ENCODE results near the gene GULP1.

The GULP1 gene

DNA sequence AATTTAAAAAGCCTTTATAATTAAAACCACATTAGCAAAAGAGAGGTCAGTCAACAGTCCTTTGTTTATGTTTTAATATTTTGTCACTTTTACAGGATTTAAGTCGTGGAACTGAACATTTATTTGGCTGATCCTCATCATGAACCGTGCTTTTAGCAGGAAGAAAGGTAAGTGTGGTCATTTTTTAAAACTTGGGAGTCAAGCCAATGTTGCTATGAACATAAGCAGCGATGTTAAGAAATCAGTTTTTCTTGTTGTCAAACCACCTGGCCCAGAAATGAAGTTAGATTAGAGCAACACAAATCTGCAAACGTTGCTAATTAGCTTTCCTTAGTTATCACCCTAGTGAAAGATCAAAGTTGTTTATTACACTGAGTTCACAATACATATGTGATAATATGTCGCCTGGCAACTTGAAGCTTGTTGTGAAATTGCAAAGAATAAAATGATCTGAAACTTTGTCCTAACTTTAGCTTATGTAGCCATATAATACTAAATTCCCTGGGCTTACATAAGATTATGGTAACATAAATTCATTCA, 186.0 kb downstream of the GULP1 start:
- TF ChIP-seq EP300 (IDR thresholded peaks at IDR 0.05; ENCODE audit: borderline replicate concordance) = no peak
- TF ChIP-seq, protein P1, sequence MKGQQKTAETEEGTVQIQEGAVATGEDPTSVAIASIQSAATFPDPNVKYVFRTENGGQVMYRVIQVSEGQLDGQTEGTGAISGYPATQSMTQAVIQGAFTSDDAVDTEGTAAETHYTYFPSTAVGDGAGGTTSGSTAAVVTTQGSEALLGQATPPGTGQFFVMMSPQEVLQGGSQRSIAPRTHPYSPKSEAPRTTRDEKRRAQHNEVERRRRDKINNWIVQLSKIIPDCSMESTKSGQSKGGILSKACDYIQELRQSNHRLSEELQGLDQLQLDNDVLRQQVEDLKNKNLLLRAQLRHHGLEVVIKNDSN (IDR thresholded peaks at IDR 0.05) = no peak
- no peak for TF ChIP-seq YY1 (IDR thresholded peaks at IDR 0.05; ENCODE audit: low read depth)
- no peak for TF ChIP-seq CEBPB (IDR thresholded peaks at IDR 0.05)
- TF ChIP-seq, protein P2, sequence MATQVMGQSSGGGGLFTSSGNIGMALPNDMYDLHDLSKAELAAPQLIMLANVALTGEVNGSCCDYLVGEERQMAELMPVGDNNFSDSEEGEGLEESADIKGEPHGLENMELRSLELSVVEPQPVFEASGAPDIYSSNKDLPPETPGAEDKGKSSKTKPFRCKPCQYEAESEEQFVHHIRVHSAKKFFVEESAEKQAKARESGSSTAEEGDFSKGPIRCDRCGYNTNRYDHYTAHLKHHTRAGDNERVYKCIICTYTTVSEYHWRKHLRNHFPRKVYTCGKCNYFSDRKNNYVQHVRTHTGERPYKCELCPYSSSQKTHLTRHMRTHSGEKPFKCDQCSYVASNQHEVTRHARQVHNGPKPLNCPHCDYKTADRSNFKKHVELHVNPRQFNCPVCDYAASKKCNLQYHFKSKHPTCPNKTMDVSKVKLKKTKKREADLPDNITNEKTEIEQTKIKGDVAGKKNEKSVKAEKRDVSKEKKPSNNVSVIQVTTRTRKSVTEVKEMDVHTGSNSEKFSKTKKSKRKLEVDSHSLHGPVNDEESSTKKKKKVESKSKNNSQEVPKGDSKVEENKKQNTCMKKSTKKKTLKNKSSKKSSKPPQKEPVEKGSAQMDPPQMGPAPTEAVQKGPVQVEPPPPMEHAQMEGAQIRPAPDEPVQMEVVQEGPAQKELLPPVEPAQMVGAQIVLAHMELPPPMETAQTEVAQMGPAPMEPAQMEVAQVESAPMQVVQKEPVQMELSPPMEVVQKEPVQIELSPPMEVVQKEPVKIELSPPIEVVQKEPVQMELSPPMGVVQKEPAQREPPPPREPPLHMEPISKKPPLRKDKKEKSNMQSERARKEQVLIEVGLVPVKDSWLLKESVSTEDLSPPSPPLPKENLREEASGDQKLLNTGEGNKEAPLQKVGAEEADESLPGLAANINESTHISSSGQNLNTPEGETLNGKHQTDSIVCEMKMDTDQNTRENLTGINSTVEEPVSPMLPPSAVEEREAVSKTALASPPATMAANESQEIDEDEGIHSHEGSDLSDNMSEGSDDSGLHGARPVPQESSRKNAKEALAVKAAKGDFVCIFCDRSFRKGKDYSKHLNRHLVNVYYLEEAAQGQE (IDR thresholded peaks at IDR 0.05; ENCODE audit: low read depth) = no peak
- TF ChIP-seq ZBTB7A (IDR thresholded peaks at IDR 0.05; ENCODE audit: low read depth) = no peak
- TF ChIP-seq NFIC (IDR thresholded peaks at IDR 0.05) = no peak
- no peak for TF ChIP-seq FOXM1 (IDR thresholded peaks at IDR 0.05; ENCODE audit: borderline replicate concordance, low read depth)
- no peak for TF ChIP-seq TEAD4 (IDR thresholded peaks at IDR 0.05)
- no peak for TF ChIP-seq TAF1 (IDR thresholded peaks at IDR 0.05; ENCODE audit: low read depth)
- TF ChIP-seq EGR1 (IDR thresholded peaks at IDR 0.05) = no peak
- TF ChIP-seq, protein P3, sequence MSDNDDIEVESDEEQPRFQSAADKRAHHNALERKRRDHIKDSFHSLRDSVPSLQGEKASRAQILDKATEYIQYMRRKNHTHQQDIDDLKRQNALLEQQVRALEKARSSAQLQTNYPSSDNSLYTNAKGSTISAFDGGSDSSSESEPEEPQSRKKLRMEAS (IDR thresholded peaks at IDR 0.05) = no peak
- TF ChIP-seq CREB1 (IDR thresholded peaks at IDR 0.05; ENCODE audit: low read depth) = no peak

DNA sequence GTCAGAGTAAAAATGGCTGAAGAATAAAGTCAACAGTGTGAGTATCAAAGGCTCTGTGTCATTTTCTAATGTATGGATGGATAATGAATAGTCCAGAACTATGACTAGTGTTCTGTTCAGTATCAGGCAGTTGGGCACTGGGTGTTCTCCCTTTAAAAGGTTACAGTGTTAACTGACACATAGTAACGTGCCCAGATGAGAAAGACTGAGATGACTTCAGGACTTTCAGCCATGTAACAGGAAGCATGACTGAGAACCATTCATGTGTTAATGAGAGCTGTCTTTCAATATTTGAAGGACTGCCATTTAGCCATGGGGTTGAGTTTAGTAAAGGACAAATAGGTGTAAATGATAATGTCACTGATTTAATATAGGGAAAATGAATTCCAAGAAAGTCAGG, 187.1 kb downstream of the GULP1 start:
- TF ChIP-seq, protein P3 (IDR thresholded peaks at IDR 0.05) = peak; percentile 33; the same call in 1 of the 2 replicates
- no peak for TF ChIP-seq RAD21 (IDR thresholded peaks at IDR 0.05; ENCODE audit: low read depth)

DNA sequence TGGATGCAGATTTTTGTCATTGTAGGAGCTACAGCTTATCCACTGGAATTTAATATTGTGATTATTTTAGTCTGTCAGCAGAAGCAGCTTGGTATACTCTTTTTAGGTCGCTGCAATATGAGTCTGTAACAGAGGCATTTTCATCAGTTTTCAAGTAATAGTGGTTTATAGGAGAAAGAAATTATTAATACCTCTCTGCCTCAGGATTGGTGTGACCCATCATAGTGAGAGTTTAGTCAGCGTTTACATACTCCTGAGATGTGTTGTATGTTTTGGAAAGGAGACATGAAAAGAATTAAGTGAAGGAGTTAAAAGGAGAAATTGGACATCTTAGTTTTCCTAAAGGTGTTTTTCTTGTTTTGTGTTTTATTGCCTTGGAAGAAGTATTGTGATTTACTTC, 189.8 kb downstream of the GULP1 start:
- TF ChIP-seq, protein P3 (IDR thresholded peaks at IDR 0.05) = no peak
- no peak for TF ChIP-seq FOXM1 (IDR thresholded peaks at IDR 0.05; ENCODE audit: borderline replicate concordance, low read depth)

DNA sequence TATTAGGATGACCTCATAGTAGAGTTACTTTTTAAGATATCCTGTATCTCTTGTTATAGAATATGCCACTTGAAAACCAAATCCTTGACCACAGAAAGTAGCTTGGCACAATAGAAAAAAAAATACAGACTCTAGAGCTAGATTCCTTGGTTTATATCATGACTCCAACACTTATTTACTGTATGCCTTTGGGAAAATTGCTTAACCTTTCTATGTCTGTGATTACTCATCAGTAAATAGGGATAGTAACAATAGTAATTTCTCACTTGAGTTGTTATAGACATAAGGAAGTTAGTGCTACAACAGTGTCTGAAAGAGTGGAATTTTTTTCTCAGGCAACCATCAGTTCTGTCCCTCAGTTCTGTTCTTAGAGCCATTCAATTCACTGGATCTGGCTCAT, 193.8 kb downstream of the GULP1 start:
- TF ChIP-seq EP300 (IDR thresholded peaks at IDR 0.05; ENCODE audit: borderline replicate concordance) (no peak), EGR1 (IDR thresholded peaks at IDR 0.05) (no peak), TEAD4 (IDR thresholded peaks at IDR 0.05) (no peak), FOXM1 (IDR thresholded peaks at IDR 0.05; ENCODE audit: borderline replicate concordance, low read depth) (no peak), NFIC (IDR thresholded peaks at IDR 0.05) (no peak)
- TF ChIP-seq, protein P1 (IDR thresholded peaks at IDR 0.05) = no peak

DNA sequence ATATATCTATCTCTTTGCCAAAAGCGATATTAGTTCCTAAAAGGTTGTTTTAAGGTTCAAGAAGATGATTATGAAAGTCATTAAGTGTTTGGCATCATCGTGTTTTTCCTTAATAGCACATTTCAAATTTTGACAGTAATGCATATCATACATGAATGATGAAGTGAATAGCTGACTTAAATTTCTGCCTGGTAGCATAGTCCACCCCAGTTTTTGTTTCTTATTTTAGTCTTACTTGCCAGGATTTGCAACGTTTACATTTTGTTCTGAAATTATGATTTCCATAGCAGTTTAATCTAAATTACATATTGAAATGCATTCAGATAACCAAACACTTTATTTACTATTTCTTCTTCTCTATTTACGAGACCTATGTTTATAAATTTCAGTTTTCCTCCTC, 201.1 kb downstream of the GULP1 start:
- TF ChIP-seq, protein P2 (IDR thresholded peaks at IDR 0.05; ENCODE audit: low read depth) = no peak
- TF ChIP-seq, protein P3 (IDR thresholded peaks at IDR 0.05) = no peak
- TF ChIP-seq EGR1 (IDR thresholded peaks at IDR 0.05) = no peak
- no peak for TF ChIP-seq NFIC (IDR thresholded peaks at IDR 0.05)
- TF ChIP-seq RAD21 (IDR thresholded peaks at IDR 0.05; ENCODE audit: low read depth) = no peak
- TF ChIP-seq, protein P1 (IDR thresholded peaks at IDR 0.05) = no peak
- no peak for TF ChIP-seq CEBPB (IDR thresholded peaks at IDR 0.05)
- no peak for TF ChIP-seq CREB1 (IDR thresholded peaks at IDR 0.05; ENCODE audit: low read depth)
- TF ChIP-seq YY1 (IDR thresholded peaks at IDR 0.05; ENCODE audit: low read depth) = no peak
- TF ChIP-seq ZBTB7A (IDR thresholded peaks at IDR 0.05; ENCODE audit: low read depth) = no peak
- TF ChIP-seq TCF12 (IDR thresholded peaks at IDR 0.05; ENCODE audit: low read depth) = no peak
- no peak for TF ChIP-seq EP300 (IDR thresholded peaks at IDR 0.05; ENCODE audit: borderline replicate concordance)
- TF ChIP-seq TAF1 (IDR thresholded peaks at IDR 0.05; ENCODE audit: low read depth) = no peak
- TF ChIP-seq TEAD4 (IDR thresholded peaks at IDR 0.05) = no peak
- no peak for TF ChIP-seq FOXM1 (IDR thresholded peaks at IDR 0.05; ENCODE audit: borderline replicate concordance, low read depth)

DNA sequence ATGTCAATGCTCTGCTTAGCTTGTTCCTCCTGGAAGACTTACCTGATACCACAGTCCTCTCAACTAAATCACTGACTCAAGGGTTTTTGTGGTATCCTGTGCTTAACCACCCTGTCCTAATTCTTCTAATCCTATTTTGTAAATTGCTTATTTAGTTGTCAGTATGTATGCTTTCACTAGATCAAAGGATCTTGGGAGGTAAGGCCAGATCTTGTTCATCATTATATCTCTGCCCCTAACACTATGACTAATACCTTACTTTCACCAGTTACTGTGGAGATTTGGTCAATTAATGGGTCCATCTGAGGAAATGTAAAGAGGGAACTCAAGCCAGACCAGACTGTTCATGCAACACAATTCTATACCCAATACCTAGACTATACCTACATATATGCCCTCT, 203.2 kb downstream of the GULP1 start:
- no peak for TF ChIP-seq CREB1 (IDR thresholded peaks at IDR 0.05; ENCODE audit: low read depth)
- no peak for TF ChIP-seq RAD21 (IDR thresholded peaks at IDR 0.05; ENCODE audit: low read depth)
- no peak for TF ChIP-seq TEAD4 (IDR thresholded peaks at IDR 0.05)
- no peak for TF ChIP-seq CEBPB (IDR thresholded peaks at IDR 0.05)
- TF ChIP-seq NFIC (IDR thresholded peaks at IDR 0.05) = no peak
- TF ChIP-seq, protein P1 (IDR thresholded peaks at IDR 0.05) = no peak
- no peak for TF ChIP-seq YY1 (IDR thresholded peaks at IDR 0.05; ENCODE audit: low read depth)
- TF ChIP-seq EGR1 (IDR thresholded peaks at IDR 0.05) = no peak
- no peak for TF ChIP-seq FOXM1 (IDR thresholded peaks at IDR 0.05; ENCODE audit: borderline replicate concordance, low read depth)
- no peak for TF ChIP-seq TAF1 (IDR thresholded peaks at IDR 0.05; ENCODE audit: low read depth)
- TF ChIP-seq, protein P2 (IDR thresholded peaks at IDR 0.05; ENCODE audit: low read depth) = no peak
- no peak for TF ChIP-seq EP300 (IDR thresholded peaks at IDR 0.05; ENCODE audit: borderline replicate concordance)
- TF ChIP-seq, protein P3 (IDR thresholded peaks at IDR 0.05) = no peak

Data from Ishikawa (cell line).